ENCODE measurements around the gene KIF2A.

GRCh38 chr5:62271870-62272269 is 34.1 kb upstream of the KIF2A start:
- TF ChIP-seq CTCF (IDR thresholded peaks at IDR 0.05 in 8 of 11, conservative IDR thresholded peaks at IDR 0.05 in 3 of 11) (no peak), POLR2AphosphoS5 (IDR thresholded peaks at IDR 0.05) (no peak)
